RPMI7951 (cell line): ENCODE measurements around the gene SLC25A28. TPM values are rescaled to one million over a fixed set of nuclear protein-coding genes. Genes with fewer than 3 reads are reported as not detected.

ENCODE experiments used
- DNase-seq: peaks from one replicate; pipeline ENCODE4 v3.0.0-alpha.2; 2012; ENCODE audit warnings: low read depth
- total RNA-seq: library from RNA; depleted of rRNA; stranded (reverse); fragments of >200 nt; shearing (Covaris generic); gene quantifications from 2 replicates; pipeline ENCODE4 v1.2.3, GENCODE V29; 2014; rRNA removed

SLC25A28 gene
- total RNA-seq, result 11.9 and 14.9 TPM in 2 replicates

GRCh38 chr10:99619851-99620710 is at the start of gene SLC25A28:
Gene SLC25A28 (minus strand): TSS chr10:99620439. CDS start chr10:99620335, 104 bp downstream.
- DNase-seq, result peak; percentile 100

- peak; percentile 72 for DNase-seq
Measured at GRCh38 chr10:99667108-99667751, 47.0 kb upstream of the SLC25A28 start.

- DNase-seq, result no peak
Measured at GRCh38 chr10:99665304-99665703, 45.1 kb upstream of the SLC25A28 start.

- peak; percentile 57 for DNase-seq
Measured at GRCh38 chr10:99661377-99661763, 41.1 kb upstream of the SLC25A28 start.

DNA sequence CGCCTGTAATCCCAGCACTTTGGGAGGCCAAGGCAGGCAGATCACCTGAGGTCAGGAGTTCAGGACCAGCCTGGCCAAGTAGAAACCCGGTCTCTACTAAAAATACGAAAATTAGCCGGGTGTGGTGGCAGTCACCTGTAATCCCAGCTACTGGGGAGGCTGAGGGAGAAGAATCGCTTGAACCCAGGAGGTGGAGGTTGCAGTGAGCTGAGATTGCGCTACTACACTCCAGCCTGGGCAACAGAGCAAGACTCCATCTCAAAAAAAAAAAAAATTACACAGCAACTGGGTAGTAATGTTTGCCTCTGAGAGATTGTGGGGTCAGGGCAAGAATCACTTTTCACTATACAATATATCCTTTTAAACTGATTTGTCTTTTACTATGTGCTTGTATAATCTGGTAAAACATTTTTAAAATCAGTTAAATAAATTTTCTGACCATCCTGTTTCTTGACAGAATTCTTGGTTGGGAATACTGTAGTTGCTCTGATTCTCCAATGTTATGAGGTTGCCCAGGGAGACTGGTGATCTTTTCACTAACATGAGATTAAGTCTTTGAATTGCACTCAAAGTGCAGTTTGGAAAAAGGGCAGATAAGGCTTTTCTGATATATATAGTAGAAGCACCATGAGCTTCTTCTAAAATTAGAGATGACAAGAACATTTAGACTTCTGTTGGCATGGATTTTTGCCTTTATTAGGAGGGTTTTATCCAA is 40.6 kb upstream of the SLC25A28 start:
- no peak for DNase-seq

DNA sequence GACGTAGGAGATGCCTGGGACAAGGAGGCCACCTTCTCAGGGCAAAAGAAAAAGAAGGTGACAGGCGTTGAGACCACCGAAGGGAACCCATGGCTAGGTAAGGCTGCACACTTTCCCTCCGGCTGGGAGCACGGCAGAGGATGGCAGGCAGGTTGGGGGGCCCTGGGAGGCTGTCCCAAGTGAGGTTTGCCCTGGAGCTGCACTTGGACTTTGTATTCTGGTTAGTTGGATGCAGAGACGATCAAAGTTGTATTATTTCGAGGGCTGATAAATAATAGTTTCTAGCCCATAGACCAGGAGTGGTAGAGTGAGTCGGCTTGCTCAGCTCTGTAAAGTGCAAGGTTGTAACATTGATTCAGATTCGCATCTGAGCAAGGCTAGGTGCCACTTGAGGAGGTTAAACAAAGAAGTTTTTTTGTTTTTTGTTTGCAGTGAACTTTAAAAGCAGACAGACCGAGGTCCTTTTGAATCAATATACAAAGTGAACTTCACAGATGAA is 39.7 kb upstream of the SLC25A28 start:
- DNase-seq, result no peak

- peak; percentile 92 for DNase-seq
Measured at GRCh38 chr10:99659031-99659867, 39.0 kb upstream of the SLC25A28 start, which contains the start of gene ENTPD7. Gene ENTPD7 (plus strand): TSS chr10:99659509. CDS start chr10:99659957, 448 bp downstream.

DNA sequence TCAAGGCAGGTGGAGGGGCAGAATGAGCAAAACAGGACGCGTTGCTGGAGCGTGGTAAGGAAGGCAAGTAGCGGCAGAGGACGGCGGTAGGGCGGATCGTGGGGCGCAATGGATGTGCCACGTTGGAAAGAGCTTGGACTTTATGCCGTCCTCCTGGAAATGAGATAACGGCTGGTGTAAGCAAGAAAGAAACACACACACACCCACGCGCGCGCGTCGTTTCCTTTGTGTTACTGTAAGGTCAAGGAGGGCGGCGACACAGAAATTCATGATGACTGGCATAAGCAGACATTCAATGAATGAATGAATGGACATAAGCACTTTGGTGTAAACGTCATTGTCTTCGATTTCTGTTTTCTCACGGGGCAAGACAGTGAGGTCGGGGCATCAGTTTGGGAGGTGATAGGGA is 38.4 kb upstream of the SLC25A28 start:
- DNase-seq, result no peak

DNA sequence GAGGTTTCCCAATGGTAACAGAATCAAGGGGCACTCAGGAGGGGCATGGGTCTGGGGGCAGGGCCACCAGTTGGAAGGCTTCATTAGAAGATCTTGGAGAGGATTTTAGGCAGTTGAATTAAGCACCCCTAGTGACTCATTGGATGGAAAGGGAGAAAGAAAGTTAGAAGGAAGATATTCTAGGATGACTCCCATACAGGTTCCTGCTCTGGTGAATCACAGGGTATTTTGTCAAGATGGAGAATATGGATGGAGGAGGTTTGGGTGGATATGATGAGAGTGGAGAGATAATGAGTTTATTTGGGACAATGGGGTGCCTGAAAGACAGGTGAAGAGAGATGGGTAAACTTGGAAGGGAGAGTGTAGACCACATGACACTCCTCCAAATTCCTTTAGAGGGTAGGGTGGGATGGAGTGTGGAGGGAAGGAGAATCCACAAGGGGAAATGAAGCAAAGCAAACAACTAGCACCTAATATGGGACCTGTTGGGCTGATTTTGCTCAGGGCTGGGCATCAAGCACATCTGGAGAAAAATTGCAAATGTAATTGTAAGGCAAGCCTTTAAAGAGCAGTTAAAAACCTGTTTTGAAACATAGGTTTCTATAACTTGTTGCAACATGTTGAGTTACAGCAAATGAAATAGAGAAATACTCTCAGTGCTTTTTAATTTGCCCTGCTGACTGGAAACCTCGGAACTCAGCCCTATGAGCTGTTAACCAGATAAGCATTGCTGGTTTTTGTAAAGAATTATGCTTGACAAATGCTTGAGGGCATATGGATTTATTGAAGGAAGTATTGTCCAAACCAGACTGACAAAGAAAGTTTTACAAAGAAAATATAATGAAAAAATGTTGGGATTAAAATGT is 36.2 kb upstream of the SLC25A28 start:
- DNase-seq, result no peak

DNA sequence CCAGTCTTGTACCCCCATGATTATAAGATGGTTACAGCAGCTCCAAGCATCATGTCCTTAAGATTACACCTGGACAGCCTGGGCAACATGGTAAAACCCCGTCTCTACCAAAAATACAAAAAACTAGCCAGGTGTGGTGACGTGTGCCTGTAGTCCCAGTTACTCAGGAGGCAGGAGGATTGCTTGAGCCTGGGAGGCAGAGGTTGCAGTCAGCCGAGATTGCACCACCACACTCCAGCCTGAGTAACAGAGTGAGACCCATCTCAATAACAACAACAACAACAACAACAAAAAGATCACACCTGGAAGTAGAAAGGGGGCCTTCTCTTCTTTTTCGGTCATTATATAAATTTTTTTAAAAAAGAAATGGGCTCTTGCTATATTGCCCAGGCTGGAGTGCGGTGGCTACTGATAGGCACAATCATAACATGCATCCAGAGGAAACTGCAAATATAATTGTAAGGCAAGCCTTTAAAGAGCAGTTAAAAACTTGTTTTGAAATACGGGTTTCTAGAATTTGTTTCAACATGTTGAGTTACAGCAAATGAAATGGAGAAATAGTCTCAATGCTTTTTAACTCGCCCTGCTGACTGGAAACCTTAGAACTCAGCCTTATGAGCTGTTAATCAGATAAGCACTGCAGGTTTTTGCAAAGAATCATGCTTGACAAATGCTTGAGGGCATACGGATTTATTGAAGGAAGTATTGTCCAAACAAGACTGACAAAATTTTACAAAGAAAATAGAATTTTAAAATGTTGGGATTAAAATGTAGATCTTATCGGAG is 34.3 kb upstream of the SLC25A28 start:
- DNase-seq, result no peak

DNA sequence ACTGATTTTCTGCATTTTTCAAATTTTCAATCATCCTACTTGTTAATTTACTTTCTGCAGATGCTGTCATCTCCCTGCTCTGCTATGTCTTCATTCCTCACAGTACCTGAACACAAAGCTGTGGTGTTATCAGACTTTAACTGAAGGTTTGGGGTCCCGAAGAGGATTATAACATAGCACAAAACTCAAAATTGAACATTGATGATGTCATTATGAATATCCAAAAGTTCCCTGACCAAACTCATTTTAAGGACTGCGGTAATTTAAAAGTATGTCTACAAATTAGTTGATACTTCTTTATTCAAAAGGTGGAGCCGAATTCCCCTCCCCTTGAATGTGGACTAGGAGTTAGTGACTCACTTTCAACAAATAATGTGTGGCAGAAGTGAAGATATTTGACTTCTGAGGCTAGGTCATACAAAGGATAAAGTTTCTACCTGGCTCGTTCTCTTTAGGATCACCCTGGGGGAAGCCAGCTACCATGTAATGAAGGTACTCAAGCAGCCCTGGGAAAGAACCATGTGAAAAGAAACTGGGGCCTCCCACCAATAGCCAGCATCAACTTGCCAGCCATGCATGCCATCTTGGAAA is 32.7 kb upstream of the SLC25A28 start:
- DNase-seq, result no peak

DNA sequence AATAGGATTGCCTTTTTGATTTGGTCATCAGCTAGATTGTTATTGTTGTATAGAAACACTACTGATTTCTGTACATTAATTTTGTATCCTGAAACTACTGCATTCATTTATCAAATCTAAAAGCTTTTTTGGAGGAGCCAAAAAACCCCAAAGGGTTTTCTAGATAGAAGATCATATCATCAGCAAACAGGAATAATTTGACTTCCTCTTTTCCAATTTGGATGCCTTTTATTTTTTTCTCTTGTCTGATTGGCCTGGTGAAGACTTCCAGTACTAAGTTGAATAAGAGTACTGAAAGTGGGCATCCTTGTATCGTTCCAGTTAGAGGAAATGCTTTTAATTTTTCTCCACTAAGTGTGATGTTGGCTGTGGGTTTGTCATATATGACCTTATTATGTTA is 28.5 kb upstream of the SLC25A28 start:
- no peak for DNase-seq

- DNase-seq, result no peak
Measured at GRCh38 chr10:99647601-99648151, 27.4 kb upstream of the SLC25A28 start.

- no peak for DNase-seq
Measured at GRCh38 chr10:99633832-99634231, 13.6 kb upstream of the SLC25A28 start.

- DNase-seq, result no peak
Measured at GRCh38 chr10:99631496-99631895, 11.3 kb upstream of the SLC25A28 start.

DNA sequence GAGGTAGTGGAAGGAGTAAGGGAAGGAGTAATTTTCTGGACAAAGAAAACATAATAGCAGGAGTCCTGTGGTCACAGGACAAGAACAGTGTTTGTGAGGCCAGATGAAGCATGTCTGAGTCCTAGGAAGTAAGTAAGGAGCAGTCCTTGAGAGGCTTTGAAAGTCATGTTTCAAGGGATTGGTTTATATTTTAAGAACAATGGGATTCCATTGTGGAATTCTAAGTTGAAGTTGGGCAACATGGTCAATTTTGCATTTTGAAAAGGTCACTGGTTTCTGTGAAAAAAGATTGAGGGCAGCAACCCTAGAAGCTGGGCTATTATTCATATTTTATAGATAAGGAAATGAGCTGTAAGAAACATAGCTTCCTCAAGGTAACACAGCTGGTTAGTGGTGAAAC is 10.8 kb upstream of the SLC25A28 start:
- DNase-seq, result peak; percentile 9

- DNase-seq, result peak; percentile 45
Measured at GRCh38 chr10:99630433-99630832, 10.2 kb upstream of the SLC25A28 start.

DNA sequence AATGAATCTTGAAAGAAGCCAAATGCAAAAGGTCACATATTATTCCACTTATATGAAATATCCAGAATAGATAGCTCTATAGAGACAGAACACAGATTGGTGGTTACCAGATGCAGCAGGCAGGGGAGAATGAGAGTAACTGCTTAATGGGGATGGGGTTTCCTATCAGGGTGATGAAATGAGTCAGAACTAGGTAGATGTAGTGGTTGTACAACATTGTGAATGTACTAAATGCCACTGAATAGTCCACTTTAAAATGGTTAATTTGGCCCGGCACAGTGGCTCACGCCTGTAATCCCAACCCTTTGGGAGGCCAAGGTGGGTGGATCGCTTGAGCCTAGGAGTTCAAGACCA is 9.4 kb upstream of the SLC25A28 start:
- DNase-seq, result no peak
